SK-N-SH (cell line): Measurements from ENCODE around the gene RNF157. TPM values are rescaled to one million over a fixed set of nuclear protein-coding genes. Genes with fewer than 3 reads are reported as not detected.

Source experiments
- CTCF ChIA-PET: fragments of 300-600, 350-600 bp; formaldehyde crosslinking; extraction: SDS; loops from one replicate; lab custom pipeline; 2021; lab: Yijun Ruan, JAX
- POLR2A ChIA-PET: fragments of 350-600 bp; sonication (Branson Sonifier 250); formaldehyde crosslinking; extraction: SDS; loops from one replicate; lab custom pipeline; 2020; ENCODE audit warnings: antibody characterized with exemption, inconsistent platforms; lab: Yijun Ruan, JAX
- DNase-seq: peaks from one replicate; pipeline ENCODE4 v3.0.0; 2012
- H2AFZ ChIP-seq: fragments of 200-600 bp; sonication (generic); 2 replicates; pipeline ENCODE4 v1.8.1; 2016; ENCODE audit warnings: antibody characterized with exemption, mild to moderate bottlenecking, low read depth
- H3F3A ChIP-seq: fragments of 200-600 bp; sonication (generic); replicated peaks from 2 replicates; pipeline ENCODE3; 2016; ENCODE audit warnings: antibody characterized with exemption, mild to moderate bottlenecking; ENCODE audit not compliant: insufficient read depth
- H3K27ac ChIP-seq, 2 experiments: fragments of 200-500 bp in 1 of 2; fragments of 200-600 bp in 1 of 2; sonication (Bioruptor generic) in 1 of 2; sonication (generic), shearing (Covaris generic) in 1 of 2; 2 replicates each; pipeline versions ENCODE4 v1.5.1 to v1.6.1; 2014 to 2016; ENCODE audit warnings: low read depth in 2 of 2, inconsistent platforms in 1 of 2, low read length in 1 of 2, mild to moderate bottlenecking in 1 of 2, mixed read lengths in 1 of 2
- H3K27me3 ChIP-seq: fragments of 200-600 bp; sonication (generic), shearing (Covaris generic); 2 replicates; pipeline ENCODE4 v1.6.1; 2016; ENCODE audit warnings: mixed run types; ENCODE audit not compliant: insufficient read depth
- H3K36me3 ChIP-seq, 2 experiments: fragments of 200-500 bp in 1 of 2; fragments of 200-600 bp in 1 of 2; sonication (Bioruptor generic) in 1 of 2; sonication (generic) in 1 of 2; replicated peaks in 1 of 2; 2 replicates each; pipeline versions ENCODE3 to v1.5.1; 2014 to 2016; ENCODE audit warnings: low read length in 1 of 2, mild to moderate bottlenecking in 1 of 2; ENCODE audit not compliant: insufficient read depth in 2 of 2, control insufficient read depth in 1 of 2
- H3K4me1 ChIP-seq, 2 experiments: fragments of 200-500 bp in 1 of 2; fragments of 200-600 bp in 1 of 2; sonication (Bioruptor generic) in 1 of 2; sonication (generic), shearing (Covaris generic) in 1 of 2; 2 replicates each; pipeline versions ENCODE4 v1.5.1 to v1.6.1; 2014 to 2016; ENCODE audit warnings: low read depth in 1 of 2, low read length in 1 of 2, mixed run types in 1 of 2; ENCODE audit not compliant: insufficient read depth in 2 of 2, control insufficient read depth in 1 of 2
- H3K4me2 ChIP-seq: fragments of 200-600 bp; sonication (generic), shearing (Covaris generic); 2 replicates; pipeline ENCODE4 v1.6.1; 2017; ENCODE audit warnings: mixed run types
- H3K4me3 ChIP-seq, 2 experiments: fragments of 200-500 bp in 1 of 2; fragments of 200-600 bp in 1 of 2; sonication (Bioruptor generic) in 1 of 2; sonication (generic), shearing (Covaris generic) in 1 of 2; 2 replicates each; pipeline versions ENCODE4 v1.5.1 to v1.8.1; 2014 to 2016; ENCODE audit warnings: low read depth in 2 of 2, inconsistent platforms in 1 of 2, low read length in 1 of 2, mild to moderate bottlenecking in 1 of 2, mixed read lengths in 1 of 2, moderate library complexity in 1 of 2
- H3K79me2 ChIP-seq: fragments of 200-600 bp; sonication (generic); 2 replicates; pipeline ENCODE4 v1.8.1; 2017; ENCODE audit warnings: mild to moderate bottlenecking; ENCODE audit not compliant: insufficient read depth
- H3K9ac ChIP-seq: fragments of 200-600 bp; sonication (generic); 2 replicates; pipeline ENCODE4 v1.6.1; 2017; ENCODE audit warnings: mixed run types
- H3K9me2 ChIP-seq: fragments of 200-600 bp; sonication (generic); 2 replicates; pipeline ENCODE4 v1.6.1; 2017; ENCODE audit warnings: mixed run types
- H3K9me3 ChIP-seq: fragments of 200-600 bp; sonication (generic); 2 replicates; pipeline ENCODE4 v1.6.1; 2017; ENCODE audit warnings: mixed run types, mild to moderate bottlenecking, moderate library complexity
- H4K20me1 ChIP-seq: fragments of 200-600 bp; sonication (generic); 2 replicates; pipeline ENCODE4 v1.6.1; 2017; ENCODE audit warnings: mild to moderate bottlenecking, mixed run types; ENCODE audit not compliant: insufficient read depth
- CTCF ChIP-seq: fragments of 200-600 bp; sonication (generic); IDR thresholded peaks from 2 replicates; pipeline ENCODE4 v1.6.1; 2017; ENCODE audit warnings: antibody characterized with exemption, mild to moderate bottlenecking, moderate library complexity
- ELF1 ChIP-seq: IDR thresholded peaks from 2 replicates; pipeline ENCODE4 v1.4.0; 2012
- EZH2phosphoT487 ChIP-seq: fragments of 200-600 bp; sonication (generic); IDR thresholded peaks from 2 replicates; pipeline ENCODE4 v1.6.1; 2017; ENCODE audit warnings: low read depth, mixed run types, mild to moderate bottlenecking, antibody characterized with exemption, moderate library complexity, borderline replicate concordance
- FOSL2 ChIP-seq: IDR thresholded peaks from 2 replicates; pipeline ENCODE4 v1.4.0; 2012; ENCODE audit warnings: low read depth, mild to moderate bottlenecking, moderate library complexity, borderline replicate concordance
- FOXM1 ChIP-seq: IDR thresholded peaks from 2 replicates; pipeline ENCODE4 v1.4.0; 2012; ENCODE audit warnings: low read depth, mild to moderate bottlenecking
- IRF3 ChIP-seq: fragments of 150-350 bp; IDR thresholded peaks from 2 replicates; pipeline ENCODE4 v1.6.1; 2016; ENCODE audit warnings: mild to moderate bottlenecking, low read depth, low read length
- JUND ChIP-seq: IDR thresholded peaks from 2 replicates; pipeline ENCODE4 v1.4.0; 2012
- MAX ChIP-seq: IDR thresholded peaks from 2 replicates; pipeline ENCODE4 v1.4.0; 2012; ENCODE audit warnings: low read depth
- MXI1 ChIP-seq: IDR thresholded peaks from 2 replicates; pipeline ENCODE4 v1.6.1; 2012; ENCODE audit warnings: mild to moderate bottlenecking, low read depth, low read length, improper control_type of control experiment
- NFIC ChIP-seq: IDR thresholded peaks from 2 replicates; pipeline ENCODE4 v1.4.0; 2012; ENCODE audit warnings: borderline replicate concordance
- PBX3 ChIP-seq: IDR thresholded peaks from 2 replicates; pipeline ENCODE4; 2012
- RAD21 ChIP-seq: IDR thresholded peaks from 2 replicates; pipeline ENCODE4 v1.6.1; 2012; ENCODE audit warnings: mild to moderate bottlenecking, low read length
- RCOR1 ChIP-seq: fragments of 150-350 bp; IDR thresholded peaks from 2 replicates; pipeline ENCODE4 v1.6.1; 2017; ENCODE audit warnings: antibody characterized with exemption, low read length
- RXRA ChIP-seq: IDR thresholded peaks from 2 replicates; pipeline ENCODE4 v1.4.0; 2012; ENCODE audit warnings: low read depth, mild to moderate bottlenecking, borderline replicate concordance
- SMC3 ChIP-seq: IDR thresholded peaks from 2 replicates; pipeline ENCODE4 v1.6.1; 2012; ENCODE audit warnings: low read depth, low read length, improper control_type of control experiment
- TAF1 ChIP-seq: IDR thresholded peaks from 2 replicates; pipeline ENCODE4 v1.6.1; 2012; ENCODE audit warnings: low read depth, mild to moderate bottlenecking, low read length, moderate library complexity, borderline replicate concordance
- TCF12 ChIP-seq: IDR thresholded peaks from 2 replicates; pipeline ENCODE4 v1.4.0; 2012
- USF2 ChIP-seq: fragments of 150-350 bp; IDR thresholded peaks from 2 replicates; pipeline ENCODE4 v1.6.1; 2017; ENCODE audit warnings: antibody characterized with exemption, low read length, low read depth, borderline replicate concordance
- YY1 ChIP-seq: IDR thresholded peaks from 2 replicates; pipeline ENCODE4 v1.4.0; 2012; ENCODE audit warnings: low read depth, mild to moderate bottlenecking
- WGBS: methylation state at CpG from one replicate; pipeline ENCODE4 v1.1.6; 2017; ENCODE audit warnings: low lambda C conversion rate; 5-methylcytosine and 5-hydroxymethylcytosine counted together
- polyA plus RNA-seq, 3 experiments: library from polyadenylated mRNA; depleted of rRNA; stranded (reverse); fragments of >200 nt; gene quantifications; 2 replicates each; pipeline ENCODE4 v1.2.3, GENCODE V29; 2012

Gene RNF157
- polyA plus RNA-seq, 1 of the 3 experiments (the other 2 are of a cell fraction), result 5.2 TPM

- TF ChIP-seq SMC3 (no peak), FOSL2 (no peak)
- TF ChIP-seq, all 33 proteins: peak for 0
Observed at GRCh38 chr17:76241204-76241538, 878 bp upstream of the RNF157 start (continued).

- Histone ChIP-seq H4K20me1 (no peaks in the 10 kb centered on the region), H3K9me2 (no peaks in the 10 kb centered on the region), H3K79me2 (no peaks in the 10 kb centered on the region), H3K27ac (no peak overlapping the region), H3K4me3 (peak overlapping the region; percentile 57 to 62), H3K27me3 (no peaks in the 10 kb centered on the region), H2AFZ (peak overlapping the region; percentile 79; the same call in 1 of the 2 replicates), H3K4me2 (peak overlapping the region; percentile 87), H3K36me3 (no peaks in the 10 kb centered on the region), H3K4me1 (peaks cover 0 to 15% of the 10 kb centered on the region in 2 experiments; a peak in 1 of 4 replicates), H3K9ac (no peak overlapping the region), H3F3A (peaks cover 15% of the 10 kb centered on the region), H3K9me3 (no peaks in the 10 kb centered on the region)
- TF ChIP-seq YY1 (no peak), MXI1 (peak; percentile 40; the same call in 1 of the 2 replicates)
- CTCF ChIA-PET, result interaction anchor here (1.5 to 3.0 kb wide), 2 partner anchors 16 to 59 kb away, joined by 4 to 15 read pairs; no protein-coding TSS in a partner anchor
- peak; percentile 77 for DNase-seq
- WGBS, result 15% methylated on average over 42 of the region's 75 CpGs
- POLR2A ChIA-PET, result no interaction called here
Observed at GRCh38 chr17:76239538-76240274, 587 bp downstream of the RNF157 start.

- H3F3A ChIP-seq, result peaks cover 15% of the 10 kb centered on the region
- no peak overlapping the region for H3K27ac ChIP-seq
- no peaks in the 10 kb centered on the region for H3K36me3 ChIP-seq
- H3K9me3 ChIP-seq, result no peaks in the 10 kb centered on the region
- 88% methylated on average over 11 of the region's 11 CpGs for whole genome bisulfite sequencing
- ChIA-PET POLR2A (no interaction called here), CTCF (interaction anchor here (0.6 to 3.0 kb wide), 10 partner anchors 10 to 225 kb away, joined by 3 to 15 read pairs (median 3); no protein-coding TSS in a partner anchor)
- H4K20me1 ChIP-seq, result no peaks in the 10 kb centered on the region
- peaks cover 0 to 15% of the 10 kb centered on the region in 2 experiments; a peak in 1 of 4 replicates for H3K4me1 ChIP-seq
- H3K9ac ChIP-seq, result no peak overlapping the region
- no peak for DNase-seq
- H2AFZ ChIP-seq, result no peak overlapping the region
- no peaks in the 10 kb centered on the region for H3K9me2 ChIP-seq
- H3K4me3 ChIP-seq, result peak overlapping the region in 1 of 2 experiments; percentile 62; a peak in 1 of 4 replicates
- H3K27me3 ChIP-seq, result no peaks in the 10 kb centered on the region
- no peak overlapping the region; the same call in 1 of the 2 replicates for H3K4me2 ChIP-seq
- H3K79me2 ChIP-seq, result no peaks in the 10 kb centered on the region
- TF ChIP-seq SMC3 (no peak), RCOR1 (no peak), MAX (no peak), RAD21 (no peak), FOSL2 (no peak), RXRA (no peak), NFIC (no peak), TAF1 (no peak), FOXM1 (no peak), IRF3 (no peak), CTCF (no peak), PBX3 (no peak), TCF12 (no peak), EZH2phosphoT487 (no peak), JUND (no peak), USF2 (no peak), ELF1 (no peak), YY1 (no peak)
Observed at GRCh38 chr17:76238847-76239537, 1.3 kb downstream of the RNF157 start.
